GM18868 (cell line): Measurements from ENCODE around the gene CD79A.
"Not testable (repeated sequence)": the region's sequence is repeated elsewhere in the genome, so short reads cannot be mapped to it uniquely, and the experiment has no call there.

Experiments used
- ATAC-seq: cut with Tn5 transposase; IDR thresholded peaks from one replicate; pipeline ENCODE4 v1.9.1; 2021; ENCODE audit warnings: mild to moderate bottlenecking, moderate library complexity; ENCODE audit not compliant: unreplicated experiment

The CD79A gene

GRCh38 chr19:41862445-41862986 is 14.6 kb upstream of the CD79A start:
- ATAC-seq: no peak

- no peak for ATAC-seq
Observed at GRCh38 chr19:41863209-41863931, 13.7 kb upstream of the CD79A start.

GRCh38 chr19:41864374-41864773 is 12.7 kb upstream of the CD79A start:
- no peak for ATAC-seq

GRCh38 chr19:41866284-41866683 is 10.8 kb upstream of the CD79A start:
- ATAC-seq: no peak

GRCh38 chr19:41868120-41868988 is 8.7 kb upstream of the CD79A start:
- no peak for ATAC-seq

- no peak for ATAC-seq
Observed at GRCh38 chr19:41868989-41869300, 8.1 kb upstream of the CD79A start.

GRCh38 chr19:41869374-41869955 is 7.6 kb upstream of the CD79A start:
- no peak for ATAC-seq

GRCh38 chr19:41870401-41870873 is 6.6 kb upstream of the CD79A start:
- no peak for ATAC-seq

GRCh38 chr19:41871573-41872383 is 5.3 kb upstream of the CD79A start:
- no peak for ATAC-seq

- ATAC-seq: no peak
Observed at GRCh38 chr19:41872384-41872774, 4.7 kb upstream of the CD79A start.

- ATAC-seq: no peak
Observed at GRCh38 chr19:41872775-41873647, 4.1 kb upstream of the CD79A start.

GRCh38 chr19:41875973-41876372 is 1.1 kb upstream of the CD79A start:
- not testable (repeated sequence) for ATAC-seq

- peak; percentile 27 for ATAC-seq
Observed at GRCh38 chr19:41877916-41878905, 1.1 kb downstream of the CD79A start.

- ATAC-seq: no peak
Observed at GRCh38 chr19:41879080-41879479, 2.0 kb downstream of the CD79A start.

GRCh38 chr19:41879670-41880328 is 2.7 kb downstream of the CD79A start:
- no peak for ATAC-seq

GRCh38 chr19:41880329-41880708 is 3.2 kb downstream of the CD79A start:
- ATAC-seq: no peak

GRCh38 chr19:41882568-41883462 is 5.7 kb downstream of the CD79A start, which contains the start of gene ARHGEF1:
Gene ARHGEF1, plus strand, starts transcription at chr19:41883184. Its CDS starts 4,899 bp downstream, at chr19:41888083.
- ATAC-seq: no peak
